OCI-LY1 (cell line): ENCODE measurements around the gene GOLGA7B.

Experiments
- H2AFZ ChIP-seq: fragments of 200-600 bp; sonication (generic), shearing (Covaris generic); 2 replicates; pipeline ENCODE4 v1.6.0; 2014; ENCODE audit warnings: antibody characterized with exemption, mild to moderate bottlenecking, low read length
- H3F3A ChIP-seq: fragments of 200-600 bp; sonication (generic), shearing (Covaris generic); 2 replicates; pipeline ENCODE4 v1.6.0; 2014; ENCODE audit warnings: mild to moderate bottlenecking, antibody characterized with exemption, low read length, moderate library complexity; ENCODE audit not compliant: insufficient read depth
- H3K27ac ChIP-seq: fragments of 200-600 bp; sonication (generic); 2 replicates; pipeline ENCODE4 v1.5.1; 2014; ENCODE audit warnings: low read length, mixed run types, mild to moderate bottlenecking, low read depth; ENCODE audit not compliant: poor library complexity, severe bottlenecking
- H3K27me3 ChIP-seq: fragments of 200-600 bp; sonication (generic); 2 replicates; pipeline ENCODE4 v1.6.0; 2014; ENCODE audit warnings: antibody characterized with exemption, mild to moderate bottlenecking, low read length, moderate library complexity; ENCODE audit not compliant: insufficient read depth
- H3K36me3 ChIP-seq: fragments of 200-600 bp; sonication (generic); 2 replicates; pipeline ENCODE4 v1.6.1; 2014; ENCODE audit warnings: mild to moderate bottlenecking, antibody characterized with exemption, low read length, moderate library complexity, mixed read lengths; ENCODE audit not compliant: insufficient read depth
- H3K4me1 ChIP-seq: fragments of 200-600 bp; sonication (generic); 2 replicates; pipeline ENCODE4 v1.5.1; 2014; ENCODE audit warnings: mild to moderate bottlenecking, low read length, moderate library complexity; ENCODE audit not compliant: insufficient read depth, severe bottlenecking
- H3K4me2 ChIP-seq: fragments of 200-600 bp; sonication (generic), shearing (Covaris generic); 2 replicates; pipeline ENCODE4 v1.6.1; 2014; ENCODE audit warnings: low read length
- H3K4me3 ChIP-seq: fragments of 200-600 bp; sonication (generic); 2 replicates; pipeline ENCODE4 v1.5.1; 2014; ENCODE audit warnings: low read length, low read depth, mild to moderate bottlenecking, mixed read lengths; ENCODE audit not compliant: poor library complexity, severe bottlenecking
- H3K79me2 ChIP-seq: fragments of 200-600 bp; shearing (Covaris generic); 2 replicates; pipeline ENCODE4 v1.6.1; 2016; ENCODE audit warnings: mixed run types, low read length, mixed read lengths; ENCODE audit not compliant: insufficient read depth
- H3K9ac ChIP-seq: fragments of 200-600 bp; sonication (generic), shearing (Covaris generic); 2 replicates; pipeline ENCODE4 v1.6.1; 2014; ENCODE audit warnings: mild to moderate bottlenecking, low read length, mixed read lengths
- H3K9me2 ChIP-seq: fragments of 200-600 bp; sonication (generic), shearing (Covaris generic); 2 replicates; pipeline ENCODE4 v1.6.1; 2014; ENCODE audit warnings: low read depth, mild to moderate bottlenecking, low read length, mixed read lengths
- H3K9me3 ChIP-seq: fragments of 200-600 bp; shearing (Covaris generic); 2 replicates; pipeline ENCODE4 v1.6.1; 2014; ENCODE audit warnings: low read length, mixed read lengths
- H4K20me1 ChIP-seq: fragments of 200-600 bp; sonication (generic), shearing (Covaris generic); 2 replicates; pipeline ENCODE4 v1.6.0; 2016; ENCODE audit warnings: mild to moderate bottlenecking, low read length; ENCODE audit not compliant: insufficient read depth
- EZH2 ChIP-seq: fragments of 200-600 bp; sonication (generic), shearing (Covaris generic); IDR thresholded peaks from 2 replicates; pipeline ENCODE4 v1.8.0; 2017; ENCODE audit warnings: borderline replicate concordance, mixed run types, mild to moderate bottlenecking, antibody characterized with exemption, low read length, moderate library complexity, mixed read lengths
- TF ChIP-seq, protein P1 (sequence below): fragments of 200-600 bp; sonication (generic), shearing (Covaris generic); IDR thresholded peaks from 2 replicates; pipeline ENCODE4 v1.5.1; 2017; ENCODE audit warnings: mild to moderate bottlenecking, antibody characterized with exemption, low read length, moderate library complexity, mixed read lengths

Gene GOLGA7B

DNA sequence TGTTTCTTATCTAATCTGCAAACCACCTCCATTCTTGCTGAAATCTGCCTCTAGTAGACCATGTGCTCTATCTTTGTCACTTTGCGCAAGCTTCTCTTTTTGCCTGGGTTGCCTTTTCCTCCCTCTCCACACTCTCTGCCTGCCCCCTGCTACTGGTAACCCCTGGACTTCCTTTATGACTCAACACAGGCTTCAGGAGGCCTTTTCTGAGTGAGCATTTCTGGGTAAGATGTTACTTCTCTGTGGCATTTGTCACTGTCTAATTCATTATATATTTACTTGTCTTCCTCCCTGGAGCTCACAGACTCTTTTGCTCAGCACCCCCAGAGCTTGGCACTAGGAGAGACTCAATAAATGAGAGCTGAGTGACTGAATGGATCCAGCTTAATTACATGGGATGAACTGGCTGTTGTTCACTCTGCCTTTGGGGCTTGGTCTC, 8.4 kb downstream of the GOLGA7B start:
- Histone ChIP-seq H3K27me3 (no peaks in the 10 kb centered on the region), H3K36me3 (no peaks in the 10 kb centered on the region), H3K4me2 (no peak overlapping the region), H4K20me1 (no peaks in the 10 kb centered on the region), H3K9me2 (no peaks in the 10 kb centered on the region), H3K4me3 (no peak overlapping the region), H3F3A (no peaks in the 10 kb centered on the region), H3K79me2 (no peaks in the 10 kb centered on the region), H2AFZ (no peak overlapping the region), H3K9me3 (no peaks in the 10 kb centered on the region), H3K4me1 (no peaks in the 10 kb centered on the region), H3K27ac (no peak overlapping the region), H3K9ac (no peak overlapping the region)
- no peak for TF ChIP-seq EZH2
- TF ChIP-seq, protein P1, sequence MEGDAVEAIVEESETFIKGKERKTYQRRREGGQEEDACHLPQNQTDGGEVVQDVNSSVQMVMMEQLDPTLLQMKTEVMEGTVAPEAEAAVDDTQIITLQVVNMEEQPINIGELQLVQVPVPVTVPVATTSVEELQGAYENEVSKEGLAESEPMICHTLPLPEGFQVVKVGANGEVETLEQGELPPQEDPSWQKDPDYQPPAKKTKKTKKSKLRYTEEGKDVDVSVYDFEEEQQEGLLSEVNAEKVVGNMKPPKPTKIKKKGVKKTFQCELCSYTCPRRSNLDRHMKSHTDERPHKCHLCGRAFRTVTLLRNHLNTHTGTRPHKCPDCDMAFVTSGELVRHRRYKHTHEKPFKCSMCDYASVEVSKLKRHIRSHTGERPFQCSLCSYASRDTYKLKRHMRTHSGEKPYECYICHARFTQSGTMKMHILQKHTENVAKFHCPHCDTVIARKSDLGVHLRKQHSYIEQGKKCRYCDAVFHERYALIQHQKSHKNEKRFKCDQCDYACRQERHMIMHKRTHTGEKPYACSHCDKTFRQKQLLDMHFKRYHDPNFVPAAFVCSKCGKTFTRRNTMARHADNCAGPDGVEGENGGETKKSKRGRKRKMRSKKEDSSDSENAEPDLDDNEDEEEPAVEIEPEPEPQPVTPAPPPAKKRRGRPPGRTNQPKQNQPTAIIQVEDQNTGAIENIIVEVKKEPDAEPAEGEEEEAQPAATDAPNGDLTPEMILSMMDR: no peak

DNA sequence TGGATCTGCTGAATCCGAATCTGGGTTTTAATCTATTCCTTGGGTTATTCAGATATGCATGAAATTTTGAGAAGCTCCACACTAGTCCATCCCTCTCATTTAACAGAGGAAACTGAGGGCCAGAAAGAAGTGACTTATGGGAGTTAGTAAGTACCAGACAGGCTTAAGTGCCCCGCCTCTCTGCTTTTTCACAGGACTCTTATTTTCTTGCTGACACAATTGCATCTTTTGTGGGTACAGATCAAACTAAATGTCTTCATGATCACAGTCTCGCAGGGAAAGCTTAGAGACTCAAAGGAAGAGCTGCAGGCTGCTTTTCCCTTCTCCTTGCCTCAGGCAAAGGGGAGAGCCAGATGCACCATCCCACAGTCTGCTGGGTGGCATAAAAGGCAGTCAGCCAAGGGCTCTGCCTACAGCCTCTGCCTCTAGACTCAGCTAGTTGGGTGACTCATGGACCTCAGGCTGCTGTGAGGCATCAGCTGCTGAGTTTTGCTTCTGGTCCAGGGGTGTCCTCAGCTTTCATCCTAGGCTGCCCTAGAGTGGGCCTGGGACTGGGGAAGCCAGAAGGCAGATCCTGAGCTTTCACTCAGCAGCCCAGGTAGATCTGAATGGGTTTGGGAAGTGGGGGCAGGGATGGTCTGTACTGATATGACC, 11.6 kb downstream of the GOLGA7B start:
- Histone ChIP-seq H3K79me2 (no peaks in the 10 kb centered on the region), H3K36me3 (no peaks in the 10 kb centered on the region), H2AFZ (no peak overlapping the region), H3K9me3 (no peaks in the 10 kb centered on the region), H4K20me1 (no peaks in the 10 kb centered on the region), H3K27ac (no peak overlapping the region), H3K9ac (no peak overlapping the region), H3K4me2 (no peak overlapping the region), H3K9me2 (no peaks in the 10 kb centered on the region), H3K4me1 (no peaks in the 10 kb centered on the region), H3K27me3 (no peaks in the 10 kb centered on the region), H3K4me3 (no peak overlapping the region), H3F3A (no peaks in the 10 kb centered on the region)
- TF ChIP-seq EZH2: no peak
- TF ChIP-seq, protein P1: no peak

DNA sequence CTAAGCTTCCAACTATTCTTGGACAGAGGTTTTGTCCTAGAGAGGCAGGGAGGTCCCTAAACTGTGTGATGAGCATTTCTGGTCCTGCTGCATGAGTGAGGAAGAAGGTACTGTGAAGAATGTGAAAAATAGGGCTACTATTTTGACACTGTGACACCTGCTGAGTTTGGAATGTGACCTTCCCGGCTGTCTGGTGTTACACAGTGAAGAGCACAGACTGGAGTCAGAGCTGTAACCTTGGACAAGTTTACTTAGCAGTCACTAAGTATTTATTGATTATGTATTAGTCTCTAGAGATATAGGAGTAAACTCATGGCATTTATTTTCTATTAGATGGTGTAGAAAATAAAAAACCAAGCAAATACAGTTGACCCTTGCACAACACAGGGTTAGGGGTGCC, 12.3 kb downstream of the GOLGA7B start:
- H3K9me2 ChIP-seq: no peaks in the 10 kb centered on the region
- no peaks in the 10 kb centered on the region for H3K4me1 ChIP-seq
- H3K36me3 ChIP-seq: no peaks in the 10 kb centered on the region
- H3K79me2 ChIP-seq: no peaks in the 10 kb centered on the region
- H3F3A ChIP-seq: no peaks in the 10 kb centered on the region
- no peaks in the 10 kb centered on the region for H3K27me3 ChIP-seq
- no peak overlapping the region for H2AFZ ChIP-seq
- TF ChIP-seq EZH2: no peak
- TF ChIP-seq, protein P1: no peak
- no peaks in the 10 kb centered on the region for H3K9me3 ChIP-seq
- H3K27ac ChIP-seq: no peak overlapping the region
- no peak overlapping the region for H3K4me3 ChIP-seq
- no peak overlapping the region for H3K9ac ChIP-seq
- H4K20me1 ChIP-seq: no peaks in the 10 kb centered on the region
- no peak overlapping the region for H3K4me2 ChIP-seq
